AG04450 (cell line): ENCODE data around the gene SYT3. TPM values are rescaled to one million over a fixed set of nuclear protein-coding genes. Genes with fewer than 3 reads are reported as not detected.
"Not testable (repeated sequence)": the region's sequence is repeated elsewhere in the genome, so short reads cannot be mapped to it uniquely, and the experiment has no call there.

Source experiments
- CTCF ChIA-PET: fragments of 300-600, 350-600 bp; formaldehyde crosslinking; extraction: SDS; loops from one replicate; lab custom pipeline; 2022; ENCODE audit warnings: antibody characterized with exemption, inconsistent platforms; lab: Charles Lee
- POLR2A ChIA-PET: fragments of 350-600 bp; formaldehyde crosslinking; extraction: SDS; loops from one replicate; lab custom pipeline; 2021; ENCODE audit warnings: antibody characterized with exemption, inconsistent platforms; lab: Yijun Ruan, JAX
- DNase-seq: peaks from one replicate; pipeline ENCODE4 v3.0.0-alpha.2; 2011; ENCODE audit warnings: low read depth, low spot score
- H3K27ac ChIP-seq: one replicate; pipeline ENCODE4 v1.5.1; 2012; ENCODE audit warnings: low read depth, low read length, control low read depth
- H3K27me3 ChIP-seq: one replicate; pipeline ENCODE4 v1.6.0; 2012; ENCODE audit warnings: low read length; ENCODE audit not compliant: control insufficient read depth, insufficient read depth
- H3K4me3 ChIP-seq: 2 replicates; pipeline ENCODE4 v1.5.1; 2011; ENCODE audit warnings: mild to moderate bottlenecking, low read depth, low read length, control low read depth
- H3K9me3 ChIP-seq: 2 replicates; pipeline ENCODE4 v1.5.1; 2012; ENCODE audit warnings: low read length; ENCODE audit not compliant: control insufficient read depth, insufficient read depth
- polyA plus RNA-seq: library from polyadenylated mRNA; depleted of rRNA; stranded (reverse); fragments of >200 nt; gene quantifications from 2 replicates; pipeline ENCODE4 v1.2.3, GENCODE V29; 2011; rRNA removed
- TF ChIP-seq, protein P1 (sequence below): IDR thresholded peaks from 2 replicates; pipeline ENCODE4 v1.5.1; 2011; ENCODE audit warnings: low read depth, low read length, control low read depth, inconsistent platforms

The SYT3 gene
- polyA plus RNA-seq, 1 experiment, result 0.05 TPM

DNA sequence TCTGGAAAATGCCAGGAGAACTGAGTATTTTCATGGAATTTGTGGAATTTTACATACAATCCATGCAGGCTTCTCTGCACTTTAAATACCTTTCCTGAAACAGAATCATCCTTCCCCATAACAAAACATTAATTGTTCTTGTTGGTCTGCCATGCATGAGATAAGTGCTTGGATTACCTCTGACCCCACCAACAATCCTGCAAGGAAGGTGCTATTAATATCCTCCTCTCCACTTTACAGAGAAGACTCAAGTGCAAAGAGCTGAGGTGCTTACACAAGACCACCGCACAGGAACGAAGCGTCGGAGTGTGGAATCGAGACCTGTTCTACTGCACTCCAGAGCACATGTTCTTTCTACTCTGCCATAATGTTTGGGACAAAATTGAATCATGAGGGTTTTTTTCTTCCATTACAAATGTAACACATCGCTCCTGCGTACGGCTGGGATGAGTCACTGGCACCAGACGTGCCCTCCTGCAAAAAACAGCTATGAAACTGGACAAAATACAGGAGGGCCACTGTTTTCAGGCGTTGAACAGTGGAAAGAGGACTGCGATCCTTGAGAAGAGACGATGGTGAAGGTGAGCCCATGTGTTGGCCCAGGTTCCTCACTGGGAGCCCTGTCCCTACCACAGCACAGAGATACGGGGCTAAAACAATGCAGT is 58.6 kb downstream of the SYT3 start:
- TF ChIP-seq, protein P1, sequence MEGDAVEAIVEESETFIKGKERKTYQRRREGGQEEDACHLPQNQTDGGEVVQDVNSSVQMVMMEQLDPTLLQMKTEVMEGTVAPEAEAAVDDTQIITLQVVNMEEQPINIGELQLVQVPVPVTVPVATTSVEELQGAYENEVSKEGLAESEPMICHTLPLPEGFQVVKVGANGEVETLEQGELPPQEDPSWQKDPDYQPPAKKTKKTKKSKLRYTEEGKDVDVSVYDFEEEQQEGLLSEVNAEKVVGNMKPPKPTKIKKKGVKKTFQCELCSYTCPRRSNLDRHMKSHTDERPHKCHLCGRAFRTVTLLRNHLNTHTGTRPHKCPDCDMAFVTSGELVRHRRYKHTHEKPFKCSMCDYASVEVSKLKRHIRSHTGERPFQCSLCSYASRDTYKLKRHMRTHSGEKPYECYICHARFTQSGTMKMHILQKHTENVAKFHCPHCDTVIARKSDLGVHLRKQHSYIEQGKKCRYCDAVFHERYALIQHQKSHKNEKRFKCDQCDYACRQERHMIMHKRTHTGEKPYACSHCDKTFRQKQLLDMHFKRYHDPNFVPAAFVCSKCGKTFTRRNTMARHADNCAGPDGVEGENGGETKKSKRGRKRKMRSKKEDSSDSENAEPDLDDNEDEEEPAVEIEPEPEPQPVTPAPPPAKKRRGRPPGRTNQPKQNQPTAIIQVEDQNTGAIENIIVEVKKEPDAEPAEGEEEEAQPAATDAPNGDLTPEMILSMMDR, result no peak
- no peak for DNase-seq
- Histone ChIP-seq H3K4me3 (no peak overlapping the region), H3K27ac (no peak overlapping the region), H3K27me3 (no peaks in the 10 kb centered on the region), H3K9me3 (no peaks in the 10 kb centered on the region)
- POLR2A ChIA-PET, result no interaction called here
- CTCF ChIA-PET, result interaction anchor here (0.7 kb wide), 1 partner anchor 88 kb away, joined by 6 read pairs; no protein-coding TSS in a partner anchor

DNA sequence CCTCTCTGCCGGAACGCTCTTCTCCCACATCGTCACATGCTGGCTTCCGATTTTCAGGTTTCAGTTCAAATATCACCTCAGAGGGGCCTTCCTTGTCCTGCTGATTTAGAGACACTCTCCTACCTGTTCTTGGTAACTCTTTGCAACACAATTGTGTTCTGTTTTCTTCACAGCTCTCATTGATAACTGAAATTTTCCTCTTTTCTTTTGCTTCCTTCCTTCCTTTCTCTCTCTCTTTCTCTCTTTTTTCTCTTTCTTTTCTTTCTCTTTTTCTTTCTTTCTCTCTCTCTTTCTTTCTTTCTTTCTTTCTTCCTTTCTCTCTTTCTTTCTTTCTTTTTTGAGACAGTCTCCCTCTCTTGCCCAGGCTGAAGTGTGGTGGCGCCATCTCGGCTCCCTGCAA is 59.4 kb downstream of the SYT3 start:
- CTCF ChIA-PET, result no interaction called here
- POLR2A ChIA-PET, result no interaction called here

DNA sequence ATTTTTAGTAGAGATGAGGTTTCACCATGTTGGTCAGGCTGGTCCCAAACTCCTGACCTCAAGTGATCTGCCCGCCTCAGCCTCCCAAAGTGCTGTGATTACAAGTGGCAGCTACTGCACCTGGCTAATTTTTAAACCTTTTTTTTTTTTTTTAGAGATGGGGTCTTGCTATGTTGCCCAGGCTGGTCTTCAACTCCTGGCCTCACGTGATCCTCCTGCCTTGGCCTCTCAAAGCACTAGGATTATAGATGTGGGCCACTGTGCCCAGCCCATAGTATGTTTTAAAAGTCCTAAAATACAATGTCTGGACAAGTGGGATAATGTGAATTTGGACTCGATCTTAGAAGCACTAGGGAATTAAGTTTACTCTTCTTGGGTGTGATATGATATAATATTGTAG is 62.9 kb downstream of the SYT3 start:
- H3K27me3 ChIP-seq, CTCF ChIA-PET, H3K27ac ChIP-seq, H3K4me3 ChIP-seq, DNase-seq, H3K9me3 ChIP-seq: not testable (repeated sequence)
- POLR2A ChIA-PET, result interaction anchor here (0.7 kb wide), 1 partner anchor 208 kb away, joined by 5 read pairs; no protein-coding TSS in a partner anchor

More for the DNA sequence above, 59.4 kb downstream of the SYT3 start:
- no peak overlapping the region for H3K4me3 ChIP-seq
- no peak overlapping the region for H3K27ac ChIP-seq
- H3K27me3 ChIP-seq, result no peaks in the 10 kb centered on the region
- no peaks in the 10 kb centered on the region for H3K9me3 ChIP-seq
- no peak for DNase-seq
- TF ChIP-seq, protein P1, result no peak

DNA sequence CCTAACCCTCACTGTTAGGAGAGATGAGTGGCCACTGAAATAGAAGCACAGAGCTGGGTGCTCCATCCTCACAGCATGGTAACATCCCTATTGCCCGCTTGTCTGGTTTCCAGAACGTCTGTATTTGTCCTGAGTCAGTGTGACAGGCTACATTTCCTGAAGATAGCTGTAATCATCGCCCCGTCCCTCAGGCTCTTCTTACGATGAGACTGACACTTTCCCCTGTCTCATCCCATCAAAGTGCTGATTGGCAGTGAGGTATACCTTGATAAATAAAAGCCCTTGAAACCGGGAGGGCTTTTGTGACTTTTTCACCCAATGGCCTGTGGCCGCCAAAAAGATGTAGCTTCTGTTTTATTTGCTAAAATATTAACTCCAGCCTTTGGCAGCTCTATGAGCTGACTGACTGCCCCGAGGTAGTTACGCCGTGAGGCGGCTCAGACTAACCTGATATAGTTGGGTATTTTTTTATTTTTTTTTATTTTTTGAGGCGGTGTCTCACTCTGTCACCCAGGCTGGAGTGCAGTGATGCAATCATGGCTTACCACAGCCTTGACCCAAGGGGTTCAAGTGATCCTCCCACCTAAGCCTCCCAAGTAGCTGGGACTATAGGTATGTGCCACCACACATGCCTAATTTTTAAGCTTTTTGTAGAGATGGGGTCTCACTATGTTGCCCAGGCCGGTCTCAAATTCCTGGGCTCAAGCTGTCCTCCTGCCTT is 65.8 kb downstream of the SYT3 start:
- TF ChIP-seq, protein P1, result no peak
- Histone ChIP-seq H3K27me3 (peaks cover 17% of the 10 kb centered on the region), H3K27ac (no peak overlapping the region), H3K4me3 (no peak overlapping the region), H3K9me3 (no peaks in the 10 kb centered on the region)
- CTCF ChIA-PET, result no interaction called here
- DNase-seq, result no peak
- POLR2A ChIA-PET, result no interaction called here

Other genes starting within 250 kb of the SYT3 start
- not detected in 2 replicates for gene SPIB, start 220.9 kb downstream of the SYT3 start, polyA plus RNA-seq
- not detected in 2 replicates for gene MYBPC2, start 207.0 kb downstream of the SYT3 start, polyA plus RNA-seq
- gene EMC10, start 163.4 kb downstream of the SYT3 start, polyA plus RNA-seq, result 45.4 and 57.2 TPM in 2 replicates
- gene GARIN5A, start 163.0 kb downstream of the SYT3 start, polyA plus RNA-seq, result 0.32 and 0.48 TPM in 2 replicates
- gene JOSD2, start 128.7 kb downstream of the SYT3 start, polyA plus RNA-seq, result 19.6 and 30.7 TPM in 2 replicates
- gene ASPDH, start 126.0 kb downstream of the SYT3 start, polyA plus RNA-seq, result not detected in 2 replicates
- not detected in 2 replicates for gene LRRC4B, start 71.4 kb downstream of the SYT3 start, polyA plus RNA-seq
- gene C19orf81, start 9.6 kb upstream of the SYT3 start, polyA plus RNA-seq, result not detected in 2 replicates
- 2.4 and 3.5 TPM in 2 replicates for gene SHANK1, start 79.9 kb upstream of the SYT3 start, polyA plus RNA-seq
- 43.9 and 64.1 TPM in 2 replicates for gene CLEC11A, start 83.5 kb upstream of the SYT3 start, polyA plus RNA-seq
- not detected in 2 replicates for gene GPR32, start 130.6 kb upstream of the SYT3 start, polyA plus RNA-seq
- not detected in 2 replicates for gene ACP4, start 150.5 kb upstream of the SYT3 start, polyA plus RNA-seq
- gene KLK1, start 183.9 kb upstream of the SYT3 start, polyA plus RNA-seq, result not detected in 2 replicates
- gene KLK15, start 193.7 kb upstream of the SYT3 start, polyA plus RNA-seq, result not detected in 2 replicates
- gene KLK3, start 215.0 kb upstream of the SYT3 start, polyA plus RNA-seq, result not detected in 2 replicates
- gene KLK2, start 233.6 kb upstream of the SYT3 start, polyA plus RNA-seq, result not detected in 2 replicates